H9 (cell line): Measurements from ENCODE around the gene EZH1. TPM values are rescaled to one million over a fixed set of nuclear protein-coding genes. Genes with fewer than 3 reads are reported as not detected.

Experiments used
- DNase-seq: peaks from one replicate; pipeline ENCODE4 v3.0.0-alpha.2; 2017
- H2AFZ ChIP-seq: one replicate; pipeline ENCODE4 v1.6.1; 2013; ENCODE audit warnings: mild to moderate bottlenecking, low read length, control low read depth, moderate library complexity
- H2AK5ac ChIP-seq: 2 replicates; pipeline ENCODE4 v1.6.1; 2013; ENCODE audit warnings: low read length, control low read depth, mixed read lengths; ENCODE audit not compliant: insufficient read length
- H2BK120ac ChIP-seq: one replicate; pipeline ENCODE4 v1.6.1; 2013; ENCODE audit warnings: low read depth, mild to moderate bottlenecking, low read length, control low read depth, inconsistent platforms; ENCODE audit not compliant: poor library complexity, severe bottlenecking
- H2BK12ac ChIP-seq: 2 replicates; pipeline ENCODE4 v1.6.1; 2013; ENCODE audit warnings: low read length, control low read depth, mixed read lengths, low read depth; ENCODE audit not compliant: insufficient read length
- H2BK15ac ChIP-seq: 2 replicates; pipeline ENCODE4 v1.6.1; 2013; ENCODE audit warnings: low read depth, low read length, control low read depth
- H2BK20ac ChIP-seq: one replicate; pipeline ENCODE4 v1.6.1; 2013; ENCODE audit warnings: low read depth, mild to moderate bottlenecking, low read length, control low read depth, inconsistent platforms; ENCODE audit not compliant: poor library complexity, severe bottlenecking
- H2BK5ac ChIP-seq: 2 replicates; pipeline ENCODE4 v1.6.1; 2013; ENCODE audit warnings: low read length, control low read depth, mixed read lengths; ENCODE audit not compliant: insufficient read length
- H3K14ac ChIP-seq: 2 replicates; pipeline ENCODE4 v1.6.1; 2013; ENCODE audit warnings: low read length, control low read depth; ENCODE audit not compliant: insufficient read depth
- H3K18ac ChIP-seq: 2 replicates; pipeline ENCODE4 v1.6.1; 2013; ENCODE audit warnings: low read depth, mild to moderate bottlenecking, mixed read lengths, low read length, control low read depth; ENCODE audit not compliant: insufficient read length
- H3K23ac ChIP-seq: 2 replicates; pipeline ENCODE4 v1.6.1; 2013; ENCODE audit warnings: low read length, control low read depth, mixed read lengths, low read depth; ENCODE audit not compliant: insufficient read length
- H3K23me2 ChIP-seq: 2 replicates; pipeline ENCODE4 v1.6.1; 2013; ENCODE audit warnings: low read depth, mild to moderate bottlenecking, mixed read lengths, low read length, control low read depth; ENCODE audit not compliant: insufficient read length, poor library complexity, severe bottlenecking
- H3K27ac ChIP-seq: 2 replicates; pipeline ENCODE4 v1.5.1; 2013; ENCODE audit warnings: low read length, control low read depth, mixed read lengths, low read depth; ENCODE audit not compliant: insufficient read length
- H3K27me3 ChIP-seq: 2 replicates; pipeline ENCODE4 v1.6.1; 2013; ENCODE audit warnings: low read length, control low read depth, inconsistent platforms; ENCODE audit not compliant: insufficient read depth
- H3K4ac ChIP-seq: 2 replicates; pipeline ENCODE4 v1.6.1; 2013; ENCODE audit warnings: low read depth, mild to moderate bottlenecking, control low read depth, inconsistent platforms, low read length, moderate library complexity
- H3K4me1 ChIP-seq: 2 replicates; pipeline ENCODE4 v1.6.1; 2013; ENCODE audit warnings: low read length, control low read depth, inconsistent platforms; ENCODE audit not compliant: insufficient read depth
- H3K4me2 ChIP-seq: 2 replicates; pipeline ENCODE4 v1.6.1; 2013; ENCODE audit warnings: low read length, control low read depth, mixed read lengths; ENCODE audit not compliant: insufficient read length, insufficient read depth
- H3K56ac ChIP-seq: 2 replicates; pipeline ENCODE4 v1.6.1; 2013; ENCODE audit warnings: low read depth, mild to moderate bottlenecking, mixed read lengths, low read length, control low read depth; ENCODE audit not compliant: insufficient read length
- H3K79me1 ChIP-seq: 2 replicates; pipeline ENCODE4 v1.6.1; 2013; ENCODE audit warnings: low read depth, mild to moderate bottlenecking, moderate library complexity, low read length, control low read depth, inconsistent platforms; ENCODE audit not compliant: insufficient read depth, poor library complexity, severe bottlenecking
- H3K79me2 ChIP-seq: 2 replicates; pipeline ENCODE4 v1.6.1; 2013; ENCODE audit warnings: low read length, control low read depth, inconsistent platforms; ENCODE audit not compliant: insufficient read depth
- H3K9ac ChIP-seq: 2 replicates; pipeline ENCODE4 v1.6.1; 2013; ENCODE audit warnings: low read length, control low read depth, mixed read lengths; ENCODE audit not compliant: insufficient read length; ENCODE audit errors: extremely low read depth
- H3K9me3 ChIP-seq: one replicate; pipeline ENCODE4 v1.6.1; 2013; ENCODE audit warnings: low read depth, low read length, inconsistent platforms; ENCODE audit not compliant: control insufficient read depth
- H3T11ph ChIP-seq: one replicate; pipeline ENCODE4 v1.6.1; 2013; ENCODE audit warnings: mild to moderate bottlenecking, low read length, control low read depth, inconsistent platforms
- H4K20me1 ChIP-seq: one replicate; pipeline ENCODE4 v1.6.1; 2013; ENCODE audit not compliant: control insufficient read depth, insufficient read length, insufficient read depth
- H4K5ac ChIP-seq: 2 replicates; pipeline ENCODE4 v1.6.1; 2013; ENCODE audit warnings: low read depth, mild to moderate bottlenecking, mixed read lengths, low read length, control low read depth; ENCODE audit not compliant: insufficient read length
- H4K8ac ChIP-seq: replicated peaks from 2 replicates; pipeline ENCODE4 v1.6.1; 2013; ENCODE audit warnings: low read length, control low read depth, mixed read lengths, low read depth; ENCODE audit not compliant: insufficient read length
- H4K91ac ChIP-seq: 2 replicates; pipeline ENCODE4 v1.6.1; 2013; ENCODE audit warnings: low read depth, mild to moderate bottlenecking, moderate library complexity, mixed read lengths, low read length, control low read depth; ENCODE audit not compliant: insufficient read length
- H3K27ac Mint-ChIP-seq, 3 experiments: 2 replicates in 2 of 3; 3 replicates in 1 of 3; pipeline ENCODE4 v1.8.0; 2020 to 2021; ENCODE audit warnings: mixed read lengths in 3 of 3, mild to moderate bottlenecking in 1 of 3, moderate library complexity in 1 of 3
- H3K27me3 Mint-ChIP-seq: 2 replicates; pipeline ENCODE4 v1.8.0; 2021; ENCODE audit warnings: low read depth, mild to moderate bottlenecking, moderate library complexity, mixed read lengths
- H3K36me3 Mint-ChIP-seq, 3 experiments: 2 replicates in 2 of 3; 3 replicates in 1 of 3; pipeline ENCODE4 v1.8.0; 2020 to 2021; ENCODE audit warnings: low read depth in 3 of 3, mixed read lengths in 3 of 3; ENCODE audit not compliant: insufficient read depth in 1 of 3
- H3K4me1 Mint-ChIP-seq, 2 experiments: 2 replicates each; pipeline ENCODE4 v1.8.0; 2020; ENCODE audit warnings: mixed read lengths in 2 of 2
- H3K4me3 Mint-ChIP-seq, 2 experiments: 2 replicates in 1 of 2; 3 replicates in 1 of 2; pipeline ENCODE4 v1.8.0; 2020 to 2021; ENCODE audit warnings: mild to moderate bottlenecking in 2 of 2, mixed read lengths in 2 of 2, moderate library complexity in 1 of 2
- H3K9me3 Mint-ChIP-seq, 2 experiments: 2 replicates in 1 of 2; 3 replicates in 1 of 2; pipeline ENCODE4 v1.8.0; 2020; ENCODE audit warnings: mild to moderate bottlenecking in 2 of 2, mixed read lengths in 2 of 2, moderate library complexity in 1 of 2
- CTCF ChIP-seq: fragments of 200-600 bp; sonication (generic); conservative IDR thresholded peaks from 3 replicates; pipeline ENCODE4 v1.8.0; 2021; ENCODE audit warnings: antibody characterized with exemption, mild to moderate bottlenecking
- WGBS: extraction: QIAGEN DNeasy Blood & Tissue Kit; methylation state at CpG from one replicate; pipeline ENCODE4 v1.1.7; 2013; ENCODE audit warnings: missing lambda C conversion rate, low lambda C conversion rate, mixed read lengths; ENCODE audit not compliant: insufficient read length; ENCODE audit errors: extremely low coverage; 5-methylcytosine and 5-hydroxymethylcytosine counted together
- total RNA-seq: library from RNA; stranded (reverse); gene quantifications from 2 replicates; pipeline ENCODE4 v1.2.1, GENCODE V29; 2021

The EZH1 gene
- total RNA-seq, 1 experiment from 2014 or later, result 17.9 TPM

- Mint-ChIP-seq H3K4me1 (peaks cover 8 to 21% of the 10 kb centered on the region in 2 experiments), H3K4me3 (no peak overlapping the region), H3K27ac (peak overlapping the region in 1 of 3 experiments; percentile 24; a peak in 1 of 7 replicates), H3K9me3 (no peaks in the 10 kb centered on the region; a peak in 2 of 5 replicates), H3K27me3 (no peaks in the 10 kb centered on the region), H3K36me3 (peaks cover 17 to 21% (median 19%) of the 10 kb centered on the region in 3 experiments)
- no peak overlapping the region for H3K23ac ChIP-seq
- H4K91ac ChIP-seq, result no peak overlapping the region
- H2AFZ ChIP-seq, result no peak overlapping the region
- H3K79me2 ChIP-seq, result no peaks in the 10 kb centered on the region
- H3K18ac ChIP-seq, result no peak overlapping the region
- H2BK12ac ChIP-seq, result no peak overlapping the region
- no peak overlapping the region for H3K27ac ChIP-seq
- H3K79me1 ChIP-seq, result no peaks in the 10 kb centered on the region
- no peaks in the 10 kb centered on the region for H3K9me3 ChIP-seq
- no peak overlapping the region for H3K4me2 ChIP-seq
- H3K23me2 ChIP-seq, result no peaks in the 10 kb centered on the region
- no peak overlapping the region for H3T11ph ChIP-seq
- no peaks in the 10 kb centered on the region for H3K27me3 ChIP-seq
- no peak for TF ChIP-seq CTCF
- no peak overlapping the region for H2AK5ac ChIP-seq
- H4K20me1 ChIP-seq, result no peaks in the 10 kb centered on the region
- H3K4me1 ChIP-seq, result no peaks in the 10 kb centered on the region
- H3K9ac ChIP-seq, result no peak overlapping the region
- no peak overlapping the region for H2BK15ac ChIP-seq
- no peak overlapping the region for H2BK5ac ChIP-seq
- H3K14ac ChIP-seq, result no peak overlapping the region
- no peak overlapping the region for H4K8ac ChIP-seq
- H3K4ac ChIP-seq, result no peak overlapping the region
- H2BK20ac ChIP-seq, result no peak overlapping the region
- H3K56ac ChIP-seq, result no peak overlapping the region
- no peak overlapping the region for H4K5ac ChIP-seq
- DNase-seq, result no peak
- no CpG with 5 or more reads among the region's 20 CpGs for WGBS
- H2BK120ac ChIP-seq, result no peak overlapping the region
Measured at GRCh38 chr17:42695500-42695899, 49.3 kb downstream of the EZH1 start.
